ENCODE data around the gene ARRB1. TPM values are rescaled to one million over a fixed set of nuclear protein-coding genes. Genes with fewer than 3 reads are reported as not detected.

The ARRB1 gene
- polyA plus RNA-seq, 2 donors, result 4.9 to 5.0 TPM

Other genes starting within 250 kb of the ARRB1 start
- gene SLCO2B1, start 200.6 kb downstream of the ARRB1 start, polyA plus RNA-seq, result 1 to 10 TPM; 5.6 to 5.7 TPM
- gene TPBGL, start 110.9 kb downstream of the ARRB1 start, polyA plus RNA-seq, result under 1 TPM in 1 of 2 donors, not detected in 1; 0.02 TPM
- gene RPS3, start 47.9 kb upstream of the ARRB1 start, polyA plus RNA-seq, result 1,000 to 10,000 TPM; 1,864 to 2,574 TPM
- under 1 TPM; 0.24 to 0.39 TPM for gene KLHL35, start 81.5 kb upstream of the ARRB1 start, polyA plus RNA-seq
- 1 to 10 TPM; 1.9 to 3.0 TPM for gene GDPD5, start 174.3 kb upstream of the ARRB1 start, polyA plus RNA-seq
- 10 to 100 TPM; 20.0 to 27.1 TPM for gene SERPINH1, start 210.6 kb upstream of the ARRB1 start, polyA plus RNA-seq